ENCODE measurements around the gene ITIH2.

DNA sequence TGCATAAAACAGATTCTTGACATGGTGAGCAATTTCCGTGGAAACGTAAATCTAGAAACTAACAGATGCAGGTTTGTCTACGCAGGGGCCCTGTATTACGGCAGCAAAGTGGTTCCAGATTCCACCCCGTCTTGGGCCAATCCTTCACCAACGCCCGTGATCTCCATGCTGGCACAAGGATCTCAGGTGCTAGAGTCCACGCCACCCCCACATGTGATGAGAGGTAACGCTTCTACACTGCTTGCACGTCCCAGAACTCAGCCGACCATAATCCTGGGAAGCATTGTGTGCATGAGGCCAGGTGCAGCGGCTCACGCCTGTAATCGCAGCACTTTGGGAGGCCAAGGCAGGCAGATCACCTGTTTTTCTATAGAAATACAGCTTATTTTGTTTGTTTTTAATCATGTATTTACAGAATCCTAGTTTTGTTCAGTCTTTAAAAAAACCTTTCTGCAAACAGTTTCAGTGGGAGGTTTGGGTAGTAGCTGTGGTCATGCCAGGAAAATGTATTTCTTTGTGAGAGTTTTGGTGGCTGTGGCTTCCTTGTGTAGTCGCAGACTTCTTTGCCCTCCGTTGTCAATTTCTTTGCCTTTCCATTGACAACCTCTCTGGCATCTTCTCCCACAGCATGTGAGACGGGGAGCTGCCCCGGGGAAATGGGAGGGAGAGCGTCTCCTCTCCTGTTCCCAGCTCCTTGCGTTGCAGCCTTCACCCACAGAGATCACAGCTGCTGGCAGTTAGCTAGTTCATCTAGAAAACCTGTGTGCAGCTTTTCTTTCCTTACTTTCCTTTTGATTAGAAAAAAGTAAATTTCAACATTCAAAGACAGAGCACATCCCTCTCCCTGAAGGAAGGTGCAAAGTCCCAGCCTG is 35.7 kb downstream of the ITIH2 start:
- TF ChIP-seq, protein P1, sequence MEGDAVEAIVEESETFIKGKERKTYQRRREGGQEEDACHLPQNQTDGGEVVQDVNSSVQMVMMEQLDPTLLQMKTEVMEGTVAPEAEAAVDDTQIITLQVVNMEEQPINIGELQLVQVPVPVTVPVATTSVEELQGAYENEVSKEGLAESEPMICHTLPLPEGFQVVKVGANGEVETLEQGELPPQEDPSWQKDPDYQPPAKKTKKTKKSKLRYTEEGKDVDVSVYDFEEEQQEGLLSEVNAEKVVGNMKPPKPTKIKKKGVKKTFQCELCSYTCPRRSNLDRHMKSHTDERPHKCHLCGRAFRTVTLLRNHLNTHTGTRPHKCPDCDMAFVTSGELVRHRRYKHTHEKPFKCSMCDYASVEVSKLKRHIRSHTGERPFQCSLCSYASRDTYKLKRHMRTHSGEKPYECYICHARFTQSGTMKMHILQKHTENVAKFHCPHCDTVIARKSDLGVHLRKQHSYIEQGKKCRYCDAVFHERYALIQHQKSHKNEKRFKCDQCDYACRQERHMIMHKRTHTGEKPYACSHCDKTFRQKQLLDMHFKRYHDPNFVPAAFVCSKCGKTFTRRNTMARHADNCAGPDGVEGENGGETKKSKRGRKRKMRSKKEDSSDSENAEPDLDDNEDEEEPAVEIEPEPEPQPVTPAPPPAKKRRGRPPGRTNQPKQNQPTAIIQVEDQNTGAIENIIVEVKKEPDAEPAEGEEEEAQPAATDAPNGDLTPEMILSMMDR (IDR thresholded peaks at IDR 0.05; ENCODE audit: borderline replicate concordance, extremely low read depth, low read length, poor library complexity, severe bottlenecking), result no peak
- no peak for TF ChIP-seq EZH2 (IDR thresholded peaks at IDR 0.05; ENCODE audit: borderline replicate concordance, low read depth, low read length, severe bottlenecking)
